ENCODE results near the gene HES6.

The HES6 gene

DNA sequence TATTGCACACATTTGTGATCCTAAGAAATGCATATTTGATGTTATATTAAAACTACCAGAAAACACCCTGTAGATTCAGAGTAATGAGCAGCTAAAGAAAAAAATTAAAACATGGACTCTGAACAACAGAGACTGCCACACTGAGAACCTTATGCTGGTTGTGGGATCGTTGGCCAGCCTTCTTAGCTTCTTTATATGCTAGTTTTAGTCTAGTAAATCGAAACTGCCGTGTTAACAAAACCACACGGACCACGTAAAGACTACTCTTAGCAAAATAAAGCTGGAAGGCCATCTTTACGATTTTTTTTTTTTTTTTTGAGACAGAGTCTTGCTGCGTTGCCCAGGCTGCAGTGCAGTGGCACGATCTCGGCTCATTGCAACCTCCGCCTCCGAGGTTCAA lies 25.8 kb upstream of the HES6 start:
- TF ChIP-seq POLR2A (IDR thresholded peaks at IDR 0.05; ENCODE audit: low read length): no peak
- TF ChIP-seq GATA1 (IDR thresholded peaks at IDR 0.05; ENCODE audit: low read depth, low read length): no peak
- DNase-seq: no peak

DNA sequence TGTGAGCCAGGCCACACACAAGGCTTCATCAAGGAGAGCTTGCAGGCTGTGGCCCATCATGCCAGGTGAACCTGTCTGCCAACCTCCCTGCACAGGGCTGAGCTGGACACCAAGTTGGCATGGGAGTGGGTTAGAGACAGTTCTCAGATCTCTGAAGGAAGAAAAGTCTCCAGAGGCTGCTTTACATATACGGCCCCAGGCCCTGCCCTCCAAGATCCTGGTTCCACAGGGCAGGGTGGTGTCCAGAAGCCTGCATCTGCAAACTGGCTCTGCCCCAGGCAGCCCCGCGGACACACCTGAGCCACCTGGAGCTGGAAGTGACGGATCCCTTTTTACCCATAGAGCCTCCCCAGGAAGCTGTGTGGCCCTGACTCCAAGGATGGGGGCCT lies 24.2 kb upstream of the HES6 start:
- TF ChIP-seq GATA1 (IDR thresholded peaks at IDR 0.05; ENCODE audit: low read depth, low read length) (no peak), POLR2A (IDR thresholded peaks at IDR 0.05; ENCODE audit: low read length) (no peak)
- DNase-seq: no peak

DNA sequence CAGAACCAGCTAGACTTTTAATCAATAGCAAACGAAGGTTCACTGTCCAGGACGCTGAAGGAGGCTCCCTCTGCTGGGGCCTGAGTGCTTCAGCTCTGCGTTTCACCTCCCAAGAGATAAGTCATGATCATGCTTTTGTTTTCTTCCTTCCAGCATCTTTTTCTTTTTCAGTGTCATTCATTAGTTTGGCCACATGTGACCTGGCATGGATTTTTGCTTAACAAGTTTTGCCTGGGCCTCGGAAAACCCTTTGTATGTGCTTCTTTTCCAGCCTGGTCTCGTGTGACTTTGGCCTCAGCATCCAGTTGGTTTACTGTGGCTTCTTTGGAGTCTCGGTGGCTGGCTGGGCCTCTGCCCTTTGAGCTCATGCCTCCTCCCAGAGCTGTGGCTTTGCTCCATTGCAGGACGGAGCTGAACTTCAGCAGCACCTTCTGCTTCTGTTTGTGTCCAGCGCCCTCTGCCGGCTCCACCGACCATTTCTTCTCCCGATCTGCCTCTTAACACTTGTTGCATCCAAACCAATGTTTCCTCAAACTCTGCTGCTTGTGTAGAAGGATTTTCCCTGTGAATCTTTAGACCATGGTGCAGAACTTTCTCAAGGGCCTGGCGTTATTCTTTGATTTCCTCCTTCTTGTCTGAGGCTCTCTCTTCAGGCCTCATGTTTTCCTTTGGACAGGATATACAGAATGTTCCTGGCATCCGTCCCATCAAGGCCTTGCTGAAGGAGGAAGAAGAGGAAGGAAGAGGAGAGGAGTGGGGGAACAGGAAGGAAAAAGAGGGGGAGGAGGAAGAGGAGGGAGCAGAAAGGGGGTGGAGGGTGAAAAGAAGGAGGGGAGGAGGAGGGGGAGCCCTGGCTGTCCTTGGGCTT lies 23.6 kb upstream of the HES6 start:
- TF ChIP-seq GATA1 (IDR thresholded peaks at IDR 0.05; ENCODE audit: low read depth, low read length) (no peak), POLR2A (IDR thresholded peaks at IDR 0.05; ENCODE audit: low read length) (no peak)
- peak; percentile 86 to 92 for DNase-seq

DNA sequence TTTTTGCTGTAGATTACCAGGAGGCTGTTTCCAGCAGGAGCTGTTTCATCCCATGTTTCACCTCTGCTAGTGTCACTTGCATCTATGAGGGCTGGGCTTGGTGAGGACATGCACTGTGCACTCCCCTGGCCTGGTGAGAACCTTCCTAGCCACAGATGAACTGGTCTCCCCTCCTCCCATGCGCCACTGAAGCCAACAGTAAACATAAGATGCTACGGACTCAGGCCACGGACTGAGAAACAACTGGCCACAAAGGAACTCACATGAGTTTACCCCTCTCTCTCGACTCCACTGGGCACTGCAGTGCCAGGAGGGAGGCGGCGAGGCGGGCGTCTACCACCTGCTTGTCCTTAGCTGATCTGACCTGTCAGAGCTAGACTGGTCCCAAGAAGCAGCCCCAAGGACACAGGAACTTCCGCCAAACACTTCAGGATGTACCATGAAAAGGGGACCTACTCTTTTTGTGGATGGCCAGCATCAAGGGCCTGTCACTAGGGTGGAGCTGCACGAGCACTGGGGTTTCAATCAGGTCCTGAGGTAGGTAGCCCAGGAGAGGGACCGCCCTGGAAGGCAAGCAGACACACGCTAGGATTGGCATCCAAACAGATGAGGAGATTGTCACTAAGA lies 22.8 kb upstream of the HES6 start:
- TF ChIP-seq GATA1 (IDR thresholded peaks at IDR 0.05; ENCODE audit: low read depth, low read length) (no peak), POLR2A (IDR thresholded peaks at IDR 0.05; ENCODE audit: low read length) (no peak)
- DNase-seq: no peak

DNA sequence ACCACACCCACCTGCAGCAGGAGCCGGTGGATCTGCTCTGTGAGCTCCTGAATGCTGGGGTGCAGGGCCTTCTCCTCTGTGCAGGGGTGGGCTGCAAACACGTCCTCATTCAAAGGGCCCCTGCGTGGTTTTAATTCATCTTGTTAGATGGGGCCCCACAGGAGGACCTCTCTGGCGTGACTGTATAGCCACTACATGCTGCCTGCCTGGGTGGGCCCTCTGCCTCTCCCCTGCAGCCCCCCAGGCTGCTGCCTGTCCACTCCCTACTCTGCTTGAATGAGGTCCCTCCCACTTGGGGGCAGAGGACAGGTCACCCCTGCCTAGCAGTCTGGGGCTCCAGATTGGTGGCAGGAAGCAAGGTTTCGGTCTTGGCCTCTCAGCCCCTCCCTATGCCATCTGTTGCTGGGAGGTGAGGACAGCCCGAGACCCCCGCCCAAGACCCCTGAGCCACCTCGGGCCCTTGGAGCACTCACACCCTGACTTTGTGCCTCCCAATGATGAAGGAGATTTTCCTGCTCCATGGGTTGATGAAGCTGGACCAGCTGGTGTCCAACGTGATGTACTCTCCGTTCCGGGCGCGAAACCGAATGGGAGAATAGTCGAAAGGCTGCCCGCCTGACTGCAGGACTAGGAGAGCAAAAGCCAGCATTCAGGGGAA lies 22.0 kb upstream of the HES6 start:
- TF ChIP-seq POLR2A (IDR thresholded peaks at IDR 0.05; ENCODE audit: low read length): no peak
- TF ChIP-seq GATA1 (IDR thresholded peaks at IDR 0.05; ENCODE audit: low read depth, low read length): no peak
- no peak for DNase-seq

DNA sequence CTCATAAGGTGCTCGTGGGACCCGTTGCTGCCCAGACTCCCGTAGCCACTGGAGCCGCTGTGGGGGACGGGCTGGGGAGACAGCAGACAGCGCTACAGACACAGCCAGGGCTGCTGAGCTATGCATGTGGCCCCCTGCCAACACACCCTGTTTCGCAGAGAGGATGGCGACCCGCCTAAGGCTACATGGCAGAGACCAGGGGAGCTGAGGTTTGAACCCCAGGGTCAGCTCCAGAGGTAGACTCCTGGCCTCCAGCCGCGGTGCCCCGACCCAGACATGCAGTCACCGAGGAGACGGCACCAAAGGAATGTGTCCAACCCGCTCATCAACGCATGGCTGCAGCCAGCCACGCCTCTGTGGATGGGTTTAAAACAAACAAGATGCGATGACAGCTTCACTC lies 21.0 kb upstream of the HES6 start:
- no peak for DNase-seq
- no peak for TF ChIP-seq POLR2A (IDR thresholded peaks at IDR 0.05; ENCODE audit: low read length)
- TF ChIP-seq GATA1 (IDR thresholded peaks at IDR 0.05; ENCODE audit: low read depth, low read length): no peak

DNA sequence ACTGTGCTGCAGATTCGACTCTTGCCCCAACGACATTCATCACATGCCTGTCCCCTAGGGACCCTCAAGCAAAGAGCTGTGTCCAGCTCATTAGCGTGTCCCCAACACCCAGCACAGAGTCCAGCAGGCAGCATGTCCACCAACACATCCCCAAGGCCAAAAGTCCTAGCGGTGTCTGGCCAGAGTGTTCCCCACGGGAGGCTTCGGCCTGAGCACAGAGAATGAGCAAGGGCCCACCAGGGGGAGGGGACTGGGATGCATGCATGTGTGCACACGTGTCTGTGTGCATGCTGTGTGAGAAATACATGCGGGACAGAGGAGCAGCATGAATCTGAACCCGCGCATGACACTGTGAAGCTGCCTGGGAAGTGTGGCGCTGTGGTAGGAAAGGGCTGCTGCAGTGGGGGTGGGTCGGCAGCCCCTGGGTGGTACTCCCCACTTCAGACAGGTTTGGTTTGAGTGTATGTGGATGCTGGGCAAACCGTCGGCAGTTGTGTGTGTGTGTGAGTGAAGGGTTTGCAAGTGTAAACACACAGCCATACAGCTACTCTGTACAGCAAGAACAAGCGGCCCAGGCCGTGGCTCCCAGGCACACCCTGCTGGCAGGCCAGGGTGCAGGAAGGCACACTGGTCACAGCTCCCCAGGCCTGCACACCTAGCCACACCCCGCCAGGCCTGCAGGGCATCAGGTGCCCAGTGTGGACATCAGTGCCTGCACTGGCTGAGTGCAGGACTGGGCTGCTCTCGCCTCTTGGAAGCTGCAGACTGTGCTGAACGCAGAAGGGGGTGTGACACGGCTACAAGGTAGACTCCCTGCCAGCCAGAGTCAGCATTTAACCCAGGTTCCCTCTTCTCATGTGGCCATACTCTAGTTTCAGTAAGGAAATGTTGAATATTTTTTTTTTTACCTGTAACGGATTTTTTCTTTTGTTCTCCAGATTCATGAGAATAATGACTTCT lies 19.5 kb upstream of the HES6 start:
- no peak for DNase-seq
- TF ChIP-seq GATA1 (IDR thresholded peaks at IDR 0.05; ENCODE audit: low read depth, low read length) (no peak), POLR2A (IDR thresholded peaks at IDR 0.05; ENCODE audit: low read length) (no peak)

DNA sequence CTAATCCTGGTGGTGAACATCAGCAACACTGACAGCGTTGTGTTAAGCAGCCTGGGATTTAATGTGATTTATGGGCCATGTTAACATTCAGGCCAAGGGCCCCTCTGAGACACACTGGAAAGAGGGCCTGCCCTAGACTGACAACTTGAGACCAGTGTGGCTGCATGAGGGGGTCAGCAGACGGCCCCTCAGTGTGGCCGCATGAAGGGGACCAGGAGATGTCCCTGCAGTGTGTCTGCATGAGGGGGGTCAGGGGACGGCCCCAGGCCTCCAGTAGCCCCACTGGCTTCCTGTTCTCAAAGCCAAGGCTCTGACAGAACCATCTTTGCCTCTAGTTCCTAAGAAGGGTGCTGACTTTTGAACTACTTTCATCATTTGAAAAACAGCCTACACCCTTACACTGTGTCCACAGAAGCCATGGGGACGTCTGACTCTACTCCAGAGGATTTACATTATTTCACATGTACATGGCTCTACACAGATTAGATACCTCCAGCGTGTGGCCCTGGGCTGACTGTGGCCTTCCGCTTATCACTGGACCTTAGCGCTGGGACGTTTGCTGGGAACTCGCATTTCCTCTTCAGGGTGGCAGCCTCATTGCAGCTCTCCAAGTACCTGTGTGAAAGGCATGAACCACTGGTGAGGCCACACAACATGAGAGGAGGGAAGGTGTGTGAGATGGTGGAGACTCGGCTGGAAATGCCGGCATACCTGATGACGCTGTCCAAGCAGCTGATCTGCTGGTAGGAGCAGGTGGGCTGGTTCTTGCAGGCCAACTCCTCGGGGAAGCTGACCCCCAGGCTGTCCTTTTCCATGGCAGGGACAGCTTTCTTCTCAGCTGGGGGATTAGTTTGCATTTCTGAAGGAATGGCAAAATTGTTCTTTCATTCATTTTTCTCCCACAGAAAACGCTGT lies 18.2 kb upstream of the HES6 start:
- TF ChIP-seq GATA1 (IDR thresholded peaks at IDR 0.05; ENCODE audit: low read depth, low read length) (no peak), POLR2A (IDR thresholded peaks at IDR 0.05; ENCODE audit: low read length) (no peak)
- no peak for DNase-seq

DNA sequence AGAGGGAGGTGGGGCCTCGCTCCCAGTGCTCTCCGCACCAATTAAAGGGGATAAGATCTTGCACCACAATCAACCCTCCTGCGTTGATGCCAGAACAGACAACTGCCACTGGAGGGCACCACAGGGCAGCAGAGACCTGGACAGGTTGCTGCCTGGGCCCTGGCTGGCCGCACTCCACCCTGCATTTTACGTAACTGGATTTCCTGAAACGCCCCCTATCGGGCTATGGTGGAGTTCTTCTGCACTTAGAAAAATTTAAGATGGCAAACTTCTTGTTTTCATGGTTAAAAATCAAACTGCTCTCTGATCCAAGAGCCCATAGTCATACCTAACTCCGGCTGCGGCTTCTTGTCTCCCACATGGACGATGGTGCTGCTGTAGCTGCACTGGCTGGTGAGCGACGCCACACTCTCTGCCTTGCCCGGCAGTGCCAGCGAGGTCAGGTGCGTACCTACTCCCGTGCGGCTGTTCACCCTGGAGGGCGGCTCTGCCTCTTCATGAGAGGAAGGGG lies 16.8 kb upstream of the HES6 start:
- TF ChIP-seq GATA1 (IDR thresholded peaks at IDR 0.05; ENCODE audit: low read depth, low read length): peak; percentile 10
- TF ChIP-seq POLR2A (IDR thresholded peaks at IDR 0.05; ENCODE audit: low read length): no peak
- peak; percentile 92 to 94 for DNase-seq

DNA sequence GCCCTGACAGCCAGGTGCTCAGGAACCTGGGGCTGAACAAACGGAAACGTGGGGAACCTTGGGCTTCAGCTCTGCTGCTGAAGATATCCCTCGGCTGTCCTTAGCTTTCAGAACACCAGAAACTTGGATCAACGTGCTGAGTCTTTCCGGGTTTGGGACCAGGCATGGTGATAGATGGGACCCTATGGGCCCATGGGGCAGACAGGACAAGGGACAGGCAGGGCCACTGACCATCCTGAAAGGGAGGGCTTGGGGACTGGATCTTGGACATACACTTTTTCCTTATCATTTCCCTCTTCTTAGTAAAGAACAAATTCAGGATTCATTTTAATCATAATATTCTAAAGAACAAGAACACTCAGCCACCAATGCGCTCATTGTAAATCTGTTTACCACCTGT lies 16.3 kb upstream of the HES6 start:
- DNase-seq: no peak
- no peak for TF ChIP-seq POLR2A (IDR thresholded peaks at IDR 0.05; ENCODE audit: low read length)
- TF ChIP-seq GATA1 (IDR thresholded peaks at IDR 0.05; ENCODE audit: low read depth, low read length): no peak

DNA sequence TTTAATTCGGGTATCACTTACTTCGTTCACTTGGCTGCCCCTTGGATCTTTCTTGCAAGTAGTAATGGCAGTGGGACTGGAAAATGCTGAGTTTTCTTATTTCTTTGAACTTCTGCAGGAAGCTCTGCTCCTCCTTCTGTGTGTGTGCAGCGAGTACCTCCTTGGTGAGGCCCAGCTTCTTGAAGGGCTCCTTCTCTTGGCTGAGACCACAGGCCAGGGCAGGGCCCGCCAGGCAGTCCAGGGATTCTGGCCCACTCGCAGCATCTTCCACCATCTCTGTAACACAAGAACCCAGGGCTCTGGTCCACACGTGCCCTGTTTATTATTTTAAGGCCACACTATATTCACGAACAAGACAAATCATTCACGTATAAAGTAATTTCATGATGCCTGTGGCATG lies 15.8 kb upstream of the HES6 start:
- no peak for DNase-seq
- TF ChIP-seq GATA1 (IDR thresholded peaks at IDR 0.05; ENCODE audit: low read depth, low read length): no peak
- no peak for TF ChIP-seq POLR2A (IDR thresholded peaks at IDR 0.05; ENCODE audit: low read length)

DNA sequence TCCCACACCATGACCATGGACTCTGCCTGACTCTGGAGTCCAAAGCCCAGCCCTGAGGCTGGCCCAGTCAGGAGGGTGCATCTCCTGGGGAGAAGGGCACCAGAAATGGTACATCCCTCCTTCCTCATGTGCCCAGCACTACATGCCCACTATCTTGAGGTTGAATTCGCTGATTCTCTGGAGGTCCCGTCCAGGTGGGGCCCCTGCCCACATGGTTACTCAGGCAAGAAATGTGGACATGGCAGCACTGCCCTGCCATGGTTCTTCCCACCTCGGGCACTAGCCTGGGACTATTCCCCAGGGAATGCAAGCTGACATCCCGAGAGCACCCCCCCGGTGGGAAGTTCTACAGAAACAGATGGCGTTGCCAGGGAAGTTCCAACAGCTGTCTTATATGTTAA lies 15.3 kb upstream of the HES6 start:
- no peak for TF ChIP-seq POLR2A (IDR thresholded peaks at IDR 0.05; ENCODE audit: low read length)
- TF ChIP-seq GATA1 (IDR thresholded peaks at IDR 0.05; ENCODE audit: low read depth, low read length): no peak

More for the DNA sequence above, 15.3 kb upstream of the HES6 start:
- DNase-seq: no peak
